IMR-90 (cell line): Measurements from ENCODE around the gene FAXC. TPM values are rescaled to one million over a fixed set of nuclear protein-coding genes. Genes with fewer than 3 reads are reported as not detected.

Experiments
- ATAC-seq: fragments of 200-7000 bp; cut with Tn5 transposase; 2 replicates; pipeline ENCODE4 v1.9.1; 2020; ENCODE audit warnings: low read depth, mild to moderate bottlenecking, moderate library complexity
- BruUV-seq: library from RNA; stranded (reverse); fragments of 400-500 nt; replicated peaks from 2 replicates; lab custom pipeline; 2021; lab: Mats Ljungman, UMichigan
- CTCF ChIA-PET: fragments of 300-600 bp; formaldehyde crosslinking; extraction: SDS; loops from one replicate; lab custom pipeline; 2021; ENCODE audit warnings: antibody characterized with exemption; lab: Yijun Ruan, JAX
- POLR2A ChIA-PET: fragments of 300-600 bp; sonication (Branson Sonifier 250); formaldehyde crosslinking; loops from one replicate; lab custom pipeline; 2022; ENCODE audit warnings: antibody characterized with exemption; ENCODE audit not compliant: unreplicated experiment; lab: Charles Lee
- DNase-seq: peaks from one replicate; pipeline ENCODE4 v3.0.0; 2013
- H2AFZ ChIP-seq: replicated peaks from 2 replicates; pipeline ENCODE3; 2013; ENCODE audit warnings: low read length, mild to moderate bottlenecking; ENCODE audit not compliant: poor library complexity
- H2AK5ac ChIP-seq: 2 replicates; pipeline ENCODE4 v1.6.1; 2013; ENCODE audit warnings: low read depth, low read length, inconsistent platforms
- H2AK9ac ChIP-seq: replicated peaks from 2 replicates; pipeline ENCODE3; 2013; ENCODE audit warnings: mild to moderate bottlenecking, low read depth, low read length, moderate library complexity; ENCODE audit not compliant: poor library complexity
- H2BK120ac ChIP-seq: 2 replicates; pipeline ENCODE4 v1.6.1; 2013; ENCODE audit warnings: low read depth, low read length, inconsistent platforms
- H2BK15ac ChIP-seq: 3 replicates; pipeline ENCODE4 v1.6.1; 2013; ENCODE audit warnings: low read depth, low read length, inconsistent platforms
- H2BK20ac ChIP-seq: 2 replicates; pipeline ENCODE4 v1.6.1; 2013; ENCODE audit warnings: low read depth, mild to moderate bottlenecking, inconsistent platforms, low read length, moderate library complexity
- H2BK5ac ChIP-seq: 2 replicates; pipeline ENCODE4 v1.6.1; 2013; ENCODE audit warnings: mild to moderate bottlenecking, low read depth, low read length, inconsistent platforms; ENCODE audit not compliant: poor library complexity, severe bottlenecking
- H3K14ac ChIP-seq: replicated peaks from 2 replicates; pipeline ENCODE4 v1.6.1; 2013; ENCODE audit warnings: low read depth, low read length, inconsistent platforms
- H3K18ac ChIP-seq: 2 replicates; pipeline ENCODE4 v1.6.1; 2013; ENCODE audit warnings: low read depth, low read length, control low read depth
- H3K23ac ChIP-seq: 2 replicates; pipeline ENCODE4 v1.6.1; 2013; ENCODE audit warnings: low read depth, low read length, inconsistent platforms
- H3K27ac ChIP-seq: 2 replicates; pipeline ENCODE4 v1.5.1; 2013; ENCODE audit warnings: mild to moderate bottlenecking, control low read depth, low read length; ENCODE audit not compliant: insufficient read depth
- H3K27me3 ChIP-seq: 2 replicates; pipeline ENCODE4 v1.6.1; 2013; ENCODE audit warnings: low read length; ENCODE audit not compliant: control insufficient read depth, insufficient read depth
- H3K36me3 ChIP-seq: 2 replicates; pipeline ENCODE4 v1.6.1; 2013; ENCODE audit warnings: low read length, mixed read lengths; ENCODE audit not compliant: control insufficient read depth, insufficient read depth
- H3K4ac ChIP-seq: 2 replicates; pipeline ENCODE4 v1.6.1; 2013; ENCODE audit warnings: low read depth, low read length, inconsistent platforms
- H3K4me1 ChIP-seq: 2 replicates; pipeline ENCODE4 v1.6.1; 2013; ENCODE audit warnings: low read length, mixed read lengths; ENCODE audit not compliant: control insufficient read depth, insufficient read depth
- H3K4me2 ChIP-seq: 2 replicates; pipeline ENCODE4 v1.6.1; 2013; ENCODE audit warnings: low read depth, mild to moderate bottlenecking, control low read depth, low read length, moderate library complexity
- H3K4me3 ChIP-seq: 2 replicates; pipeline ENCODE4 v1.5.1; 2013; ENCODE audit warnings: low read depth, mild to moderate bottlenecking, control low read depth, low read length, moderate library complexity; ENCODE audit not compliant: insufficient read depth
- H3K56ac ChIP-seq: 2 replicates; pipeline ENCODE4 v1.6.1; 2013; ENCODE audit warnings: low read length, inconsistent platforms; ENCODE audit not compliant: insufficient read depth; ENCODE audit errors: extremely low read depth
- H3K79me1 ChIP-seq, 2 experiments: 2 replicates each; pipeline ENCODE4 v1.6.1; 2013; ENCODE audit warnings: low read length in 2 of 2, inconsistent platforms in 1 of 2, low read depth in 1 of 2
- H3K9ac ChIP-seq: 2 replicates; pipeline ENCODE4 v1.6.1; 2013; ENCODE audit warnings: low read depth, low read length, control low read depth
- H3K9me1 ChIP-seq: 2 replicates; pipeline ENCODE4 v1.6.1; 2013; ENCODE audit warnings: low read length, inconsistent platforms; ENCODE audit not compliant: insufficient read depth
- H3K9me3 ChIP-seq: 2 replicates; pipeline ENCODE4 v1.6.1; 2013; ENCODE audit warnings: low read length; ENCODE audit not compliant: control insufficient read depth, insufficient read depth
- H4K20me1 ChIP-seq: 2 replicates; pipeline ENCODE4 v1.6.1; 2013; ENCODE audit warnings: low read length, inconsistent platforms; ENCODE audit not compliant: insufficient read depth
- H4K5ac ChIP-seq: 2 replicates; pipeline ENCODE4 v1.6.1; 2013; ENCODE audit warnings: mild to moderate bottlenecking, low read depth, low read length, control low read depth
- H4K8ac ChIP-seq, 2 experiments: 2 replicates each; pipeline ENCODE4 v1.6.1; 2013; ENCODE audit warnings: low read depth in 2 of 2, low read length in 2 of 2, control low read depth in 1 of 2, inconsistent platforms in 1 of 2
- H4K91ac ChIP-seq: 2 replicates; pipeline ENCODE4 v1.6.1; 2013; ENCODE audit warnings: low read depth, low read length, inconsistent platforms; ENCODE audit not compliant: insufficient read depth
- BHLHE40 ChIP-seq: fragments of 150-350 bp; IDR thresholded peaks from 2 replicates; pipeline ENCODE4 v1.6.1; 2016; ENCODE audit warnings: mild to moderate bottlenecking, low read depth, low read length
- CEBPB ChIP-seq: IDR thresholded peaks from 2 replicates; pipeline ENCODE4 v1.6.1; 2012; ENCODE audit warnings: low read depth, low read length, improper control_type of control experiment
- CHD1 ChIP-seq: IDR thresholded peaks from 2 replicates; pipeline ENCODE4 v1.6.1; 2012; ENCODE audit warnings: low read depth, low read length, improper control_type of control experiment
- CTCF ChIP-seq: conservative IDR thresholded peaks from 2 replicates; pipeline ENCODE4 v1.5.1; 2012; ENCODE audit warnings: mild to moderate bottlenecking, low read depth, low read length, improper control_type of control experiment
- ELK1 ChIP-seq: fragments of 150-350 bp; IDR thresholded peaks from 2 replicates; pipeline ENCODE4 v1.6.1; 2016; ENCODE audit warnings: low read depth, mild to moderate bottlenecking, low read length, moderate library complexity, borderline replicate concordance
- FOS ChIP-seq: fragments of 150-350 bp; IDR thresholded peaks from 2 replicates; pipeline ENCODE4 v1.6.1; 2016; ENCODE audit warnings: low read depth, low read length
- MAFK ChIP-seq: IDR thresholded peaks from 2 replicates; pipeline ENCODE4 v1.6.1; 2012; ENCODE audit warnings: low read depth, low read length, improper control_type of control experiment
- MXI1 ChIP-seq: IDR thresholded peaks from 2 replicates; pipeline ENCODE4 v1.6.1; 2012; ENCODE audit warnings: low read depth, mild to moderate bottlenecking, low read length, moderate library complexity, borderline replicate concordance
- NFE2L2 ChIP-seq: fragments of 150-350 bp; IDR thresholded peaks from 2 replicates; pipeline ENCODE4 v1.6.1; 2016; ENCODE audit warnings: low read depth, mild to moderate bottlenecking, low read length
- POLR2A ChIP-seq: IDR thresholded peaks from 2 replicates; pipeline ENCODE4 v1.6.1; 2012; ENCODE audit warnings: mild to moderate bottlenecking, low read depth, low read length
- RAD21 ChIP-seq: IDR thresholded peaks from 2 replicates; pipeline ENCODE4 v1.6.1; 2012; ENCODE audit warnings: low read length, improper control_type of control experiment
- WGBS, 2 experiments: methylation state at CpG; one replicate each; pipeline versions ENCODE4 v1.1.5 to v1.1.7; 2013; ENCODE audit warnings: missing lambda C conversion rate in 2 of 2; ENCODE audit not compliant: insufficient read length in 1 of 2; ENCODE audit errors: extremely low coverage in 2 of 2; 5-methylcytosine and 5-hydroxymethylcytosine counted together
- dilution Hi-C: fragments of 300-500 bp; cut with HindIII; formaldehyde crosslinking; loops from one replicate; pipeline ENCODE4 v1.14.3; 2018; ENCODE audit warnings: low sequenced_read_pairs; ENCODE audit not compliant: unreplicated experiment
- in situ Hi-C: fragments of 300-500 bp; cut with MboI; formaldehyde crosslinking; loops from 3 replicates; pipeline ENCODE4 v1.14.3; 2019; ENCODE audit warnings: low sequenced_read_pairs, inconsistent platforms, mixed read lengths
- intact Hi-C: fragments of 100-400 bp; cut with micrococcal nuclease; formaldehyde crosslinking; loops from 2 replicates; pipeline ENCODE4 v1.10.0; 2022
- polyA plus RNA-seq, 3 experiments: library from polyadenylated mRNA; depleted of rRNA; stranded (reverse); fragments of >200 nt; gene quantifications; 2 replicates each; pipeline ENCODE4 v1.2.3, GENCODE V29; 2012; ENCODE audit warnings: low replicate concordance in 1 of 3
- total RNA-seq: library from RNA; depleted of rRNA; stranded (reverse); fragments of >200 nt; gene quantifications from 2 replicates; pipeline ENCODE4 v1.2.3, GENCODE V29; 2012

The FAXC gene
- total and polyA plus RNA-seq, 2 of the 4 experiments (the other 2 are of a cell fraction), result 1.1 to 2.7 TPM

GRCh38 chr6:99297006-99297405 is 52.5 kb downstream of the FAXC start:
- Histone ChIP-seq H3K14ac (no peak overlapping the region), H3K9me3 (no peaks in the 10 kb centered on the region), H3K4ac (no peak overlapping the region), H3K23ac (no peak overlapping the region), H2AFZ (no peak overlapping the region), H2BK20ac (no peak overlapping the region), H3K18ac (no peak overlapping the region), H4K8ac (no peak overlapping the region), H4K5ac (no peak overlapping the region), H3K4me3 (no peak overlapping the region), H3K27ac (no peak overlapping the region), H2AK5ac (no peak overlapping the region), H3K27me3 (no peaks in the 10 kb centered on the region), H4K20me1 (no peaks in the 10 kb centered on the region), H3K4me2 (no peak overlapping the region), H3K79me1 (no peaks in the 10 kb centered on the region), H3K36me3 (no peaks in the 10 kb centered on the region), H4K91ac (no peak overlapping the region), H3K56ac (no peak overlapping the region), H2BK5ac (no peak overlapping the region), H2BK15ac (no peak overlapping the region), H3K9me1 (peaks cover 6% of the 10 kb centered on the region; the same call in 1 of the 2 replicates), H2AK9ac (no peak overlapping the region), H2BK120ac (no peak overlapping the region), H3K9ac (no peak overlapping the region), H3K4me1 (no peaks in the 10 kb centered on the region)
- BruUV-seq, result no TSS peak
- no peak for TF ChIP-seq CTCF
- no peak for TF ChIP-seq POLR2A
- TF ChIP-seq FOS, result no peak
- TF ChIP-seq CHD1, result no peak
- TF ChIP-seq MXI1, result no peak
- no peak for TF ChIP-seq RAD21
- no peak for TF ChIP-seq MAFK
- no peak for TF ChIP-seq BHLHE40
- no peak for TF ChIP-seq ELK1
- TF ChIP-seq NFE2L2, result no peak
- TF ChIP-seq CEBPB, result no peak
- intact Hi-C loops (no loop called here), dilution Hi-C loops (no loop called here), in situ Hi-C loops (no loop called here)
- no CpG with 5 or more reads among the region's 1 CpG for WGBS, 2 experiments
- ChIA-PET POLR2A (no interaction called here), CTCF (interaction anchor here (1.9 kb wide), 1 partner anchor 10 kb away, joined by 6 read pairs; no protein-coding TSS in a partner anchor)
- no peak for ATAC-seq
- no peak for DNase-seq
